HepG2 (cell line): ENCODE measurements around the gene PLG. TPM values are rescaled to one million over a fixed set of nuclear protein-coding genes. Genes with fewer than 3 reads are reported as not detected.

Experiments
- ATAC-seq: fragments of 200-7000 bp; cut with Tn5 transposase; 3 replicates; pipeline ENCODE4 v1.9.1; 2020; ENCODE audit warnings: mild to moderate bottlenecking, moderate library complexity
- BruUV-seq: library from RNA; stranded (reverse); fragments of 400-500 nt; replicated peaks from 2 replicates; lab custom pipeline; 2021; lab: Mats Ljungman, UMichigan
- CTCF ChIA-PET: fragments of 300-600 bp; formaldehyde crosslinking; extraction: SDS; loops from one replicate; lab custom pipeline; 2021; ENCODE audit warnings: low total read pairs, inconsistent platforms, low intra/inter-chr PET ratio; lab: Yijun Ruan, JAX
- POLR2A ChIA-PET: fragments of 350-600 bp; sonication (Branson Sonifier 250); formaldehyde crosslinking; loops from one replicate; lab custom pipeline; 2020; ENCODE audit warnings: antibody characterized with exemption, inconsistent platforms; lab: Yijun Ruan, JAX
- DNase-seq: peaks from one replicate; pipeline ENCODE4 v3.0.0-alpha.2; 2015; ENCODE audit warnings: low spot score
- FAIRE-seq: peaks from 3 replicates; lab custom pipeline; 2011; peaks lifted over from hg19 to GRCh38; lab: Jason Lieb, UNC
- H2AFZ ChIP-seq: one replicate; pipeline ENCODE4 v1.6.1; 2011; ENCODE audit warnings: low read length, inconsistent platforms
- H3K27ac ChIP-seq: fragments of 300-600 bp; 3 replicates; pipeline ENCODE4 v1.8.0; 2011; ENCODE audit warnings: mixed run types, mild to moderate bottlenecking, mixed read lengths, low read length, inconsistent platforms; ENCODE audit not compliant: insufficient read depth; ENCODE audit errors: extremely low read length
- H3K27me3 ChIP-seq, 2 experiments: fragments of 200-600 bp in 1 of 2; 2 replicates in 1 of 2; 3 replicates in 1 of 2; pipeline versions ENCODE4 v1.6.0 to v1.8.0; 2011; ENCODE audit warnings: low read length in 2 of 2, mild to moderate bottlenecking in 2 of 2, moderate library complexity in 2 of 2, inconsistent platforms in 1 of 2; ENCODE audit not compliant: insufficient read depth in 2 of 2, control insufficient read depth in 1 of 2
- H3K36me3 ChIP-seq, 2 experiments: fragments of 200-600 bp in 1 of 2; replicated peaks in 1 of 2; 2 replicates in 1 of 2; 3 replicates in 1 of 2; pipeline versions ENCODE4 v1.5.1 to v1.8.0; 2011; ENCODE audit warnings: low read length in 2 of 2, inconsistent platforms in 1 of 2; ENCODE audit not compliant: insufficient read depth in 2 of 2, control insufficient read depth in 1 of 2
- H3K4me1 ChIP-seq: 2 replicates; pipeline ENCODE4 v1.5.1; 2012; ENCODE audit warnings: low read length, inconsistent platforms; ENCODE audit not compliant: insufficient read depth
- H3K4me2 ChIP-seq: 2 replicates; pipeline ENCODE4 v1.6.0; 2011; ENCODE audit warnings: low read depth, low read length, inconsistent platforms
- H3K4me3 ChIP-seq, 3 experiments: fragments of 200-600 bp in 1 of 3; sonication (generic), shearing (Covaris generic) in 1 of 3; replicated peaks in 1 of 3; 2 replicates each; pipeline ENCODE4 v1.5.1; 2011 to 2016; ENCODE audit warnings: low read length in 3 of 3, inconsistent platforms in 2 of 3, low read depth in 2 of 3, mild to moderate bottlenecking in 2 of 3, control low read depth in 1 of 3, mixed read lengths in 1 of 3; ENCODE audit not compliant: insufficient read depth in 1 of 3
- H3K79me2 ChIP-seq: one replicate; pipeline ENCODE4 v1.6.1; 2011; ENCODE audit warnings: low read length, inconsistent platforms; ENCODE audit not compliant: insufficient read depth
- H3K9ac ChIP-seq: 2 replicates; pipeline ENCODE4 v1.6.0; 2011; ENCODE audit warnings: mild to moderate bottlenecking, low read depth, low read length, inconsistent platforms; ENCODE audit not compliant: insufficient read depth
- H3K9me3 ChIP-seq: 2 replicates; pipeline ENCODE4 v1.5.1; 2012; ENCODE audit warnings: mild to moderate bottlenecking, low read length
- H4K20me1 ChIP-seq: 2 replicates; pipeline ENCODE4 v1.6.0; 2011; ENCODE audit warnings: inconsistent platforms, mild to moderate bottlenecking, low read length, moderate library complexity; ENCODE audit not compliant: insufficient read depth
- BHLHE40 ChIP-seq: IDR thresholded peaks from 2 replicates; pipeline ENCODE4 v1.6.1; 2011; ENCODE audit warnings: low read length, improper control_type of control experiment
- ELF4 ChIP-seq: sonication (generic); formaldehyde crosslinking; IDR thresholded peaks from 2 replicates; pipeline ENCODE4 v1.5.0; 2020; ENCODE audit warnings: missing genetic modification reagents, mild to moderate bottlenecking, moderate library complexity, borderline replicate concordance
- HDAC6 ChIP-seq: fragments of 200-600 bp; sonication (generic); IDR thresholded peaks from 2 replicates; pipeline ENCODE4 v1.7.0; 2017; ENCODE audit warnings: mild to moderate bottlenecking, antibody characterized with exemption, low read length, low read depth
- MAFF ChIP-seq: IDR thresholded peaks from 2 replicates; pipeline ENCODE4 v1.6.1; 2011; ENCODE audit warnings: low read depth, low read length, improper control_type of control experiment
- MAFK ChIP-seq, 2 experiments: IDR thresholded peaks in 1 of 2; conservative IDR thresholded peaks in 1 of 2; 2 replicates each; pipeline ENCODE4 v1.6.1; 2011; ENCODE audit warnings: improper control_type of control experiment in 2 of 2, low read length in 2 of 2
- MTA3 ChIP-seq: sonication (generic); formaldehyde crosslinking; IDR thresholded peaks from 2 replicates; pipeline ENCODE4 v1.4.0; 2020; ENCODE audit warnings: missing genetic modification reagents
- PBX3 ChIP-seq: sonication (generic); formaldehyde crosslinking; IDR thresholded peaks from 2 replicates; pipeline ENCODE4 v1.8.1; 2023; ENCODE audit warnings: missing genetic modification reagents, inconsistent platforms, borderline replicate concordance
- SRSF4 ChIP-seq: fragments of 200-400 bp; formaldehyde crosslinking; IDR thresholded peaks from one replicate; pipeline ENCODE4 v1.6.1; 2018; ENCODE audit warnings: mild to moderate bottlenecking, low read depth, low read length, moderate library complexity; ENCODE audit not compliant: poor library complexity, severe bottlenecking
- SRY ChIP-seq: sonication (generic); formaldehyde crosslinking; IDR thresholded peaks from 2 replicates; pipeline ENCODE4 v1.8.0; 2022; ENCODE audit warnings: mild to moderate bottlenecking, missing genetic modification reagents
- WGBS: methylation state at CpG from one replicate; pipeline ENCODE4 v1.1.6; 2017; ENCODE audit warnings: low lambda C conversion rate; 5-methylcytosine and 5-hydroxymethylcytosine counted together
- in situ Hi-C: cut with HindIII; loops from 2 replicates; pipeline ENCODE4 v1.10.0; 2017; ENCODE audit warnings: low pct_unique_long_range_greater_than_20kb; ENCODE audit not compliant: extremely low pct_ligation_motif_present
- intact Hi-C: fragments of 100-400 bp; cut with micrococcal nuclease; formaldehyde crosslinking; loops from one replicate; pipeline ENCODE4 v1.10.0; 2022; ENCODE audit not compliant: unreplicated experiment
- polyA plus RNA-seq, 8 experiments: library from polyadenylated mRNA; depleted of rRNA in 3 of 8; stranded (reverse) in 7 of 8; unstranded in 1 of 8; fragments of >200 nt; fragmentation: Illumina TruSeq in 4 of 8; extraction: Trizol in 4 of 8; gene quantifications; 2 replicates each; pipeline versions ENCODE4 v1.2.1 to v1.2.3, GENCODE V29; 2011 to 2016; ENCODE audit warnings: low read depth in 4 of 8, missing spikeins in 1 of 8, mixed read lengths in 1 of 8; ENCODE audit not compliant: insufficient read depth in 1 of 8
- total RNA-seq, 5 experiments: library from RNA; depleted of rRNA; stranded (reverse); fragments of >200 nt; fragmentation: Illumina TruSeq; extraction: Trizol; gene quantifications; 2 replicates each; pipeline ENCODE4 v1.2.3, GENCODE V29; 2016; ENCODE audit warnings: low read depth in 1 of 5
- TF ChIP-seq, protein P1 (sequence below): sonication (generic); formaldehyde crosslinking; IDR thresholded peaks from 2 replicates; pipeline ENCODE4 v1.4.0; 2020; ENCODE audit warnings: missing genetic modification reagents, borderline replicate concordance

PLG gene
- total and polyA plus RNA-seq, 2 of the 13 experiments (the other 11 are each of a cell fraction or from before 2014, with no cell fraction given): 1.7 to 10.7 TPM

DNA sequence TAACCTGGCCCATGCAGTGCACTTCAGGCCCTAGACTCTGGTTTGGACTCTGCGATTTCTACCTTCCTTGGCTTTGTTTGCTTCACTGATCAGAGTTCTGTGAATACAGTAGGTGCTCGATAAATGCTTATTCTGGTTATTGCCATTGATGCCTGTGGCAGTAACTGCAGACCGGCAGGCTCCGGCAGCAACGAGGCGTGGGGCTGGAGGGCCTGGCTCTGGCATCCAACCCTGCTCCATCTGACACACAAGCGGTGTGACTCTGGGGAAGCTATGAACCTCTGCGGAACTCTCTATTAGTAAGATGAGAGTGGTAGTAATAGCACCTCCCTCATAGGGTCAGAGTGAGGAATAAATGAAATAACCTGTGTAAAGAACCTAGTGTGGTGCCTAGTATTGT, 66.1 kb downstream of the PLG start (continued):
- TF ChIP-seq, protein P1, sequence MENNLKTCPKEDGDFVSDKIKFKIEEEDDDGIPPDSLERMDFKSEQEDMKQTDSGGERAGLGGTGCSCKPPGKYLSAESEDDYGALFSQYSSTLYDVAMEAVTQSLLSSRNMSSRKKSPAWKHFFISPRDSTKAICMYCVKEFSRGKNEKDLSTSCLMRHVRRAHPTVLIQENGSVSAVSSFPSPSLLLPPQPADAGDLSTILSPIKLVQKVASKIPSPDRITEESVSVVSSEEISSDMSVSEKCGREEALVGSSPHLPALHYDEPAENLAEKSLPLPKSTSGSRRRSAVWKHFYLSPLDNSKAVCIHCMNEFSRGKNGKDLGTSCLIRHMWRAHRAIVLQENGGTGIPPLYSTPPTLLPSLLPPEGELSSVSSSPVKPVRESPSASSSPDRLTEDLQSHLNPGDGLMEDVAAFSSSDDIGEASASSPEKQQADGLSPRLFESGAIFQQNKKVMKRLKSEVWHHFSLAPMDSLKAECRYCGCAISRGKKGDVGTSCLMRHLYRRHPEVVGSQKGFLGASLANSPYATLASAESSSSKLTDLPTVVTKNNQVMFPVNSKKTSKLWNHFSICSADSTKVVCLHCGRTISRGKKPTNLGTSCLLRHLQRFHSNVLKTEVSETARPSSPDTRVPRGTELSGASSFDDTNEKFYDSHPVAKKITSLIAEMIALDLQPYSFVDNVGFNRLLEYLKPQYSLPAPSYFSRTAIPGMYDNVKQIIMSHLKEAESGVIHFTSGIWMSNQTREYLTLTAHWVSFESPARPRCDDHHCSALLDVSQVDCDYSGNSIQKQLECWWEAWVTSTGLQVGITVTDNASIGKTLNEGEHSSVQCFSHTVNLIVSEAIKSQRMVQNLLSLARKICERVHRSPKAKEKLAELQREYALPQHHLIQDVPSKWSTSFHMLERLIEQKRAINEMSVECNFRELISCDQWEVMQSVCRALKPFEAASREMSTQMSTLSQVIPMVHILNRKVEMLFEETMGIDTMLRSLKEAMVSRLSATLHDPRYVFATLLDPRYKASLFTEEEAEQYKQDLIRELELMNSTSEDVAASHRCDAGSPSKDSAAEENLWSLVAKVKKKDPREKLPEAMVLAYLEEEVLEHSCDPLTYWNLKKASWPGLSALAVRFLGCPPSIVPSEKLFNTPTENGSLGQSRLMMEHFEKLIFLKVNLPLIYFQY: no peak

- ATAC-seq: no peak
- Histone ChIP-seq H3K4me1 (no peaks in the 10 kb centered on the region), H3K9ac (no peak overlapping the region), H3K36me3 (no peaks in the 10 kb centered on the region), H3K9me3 (no peaks in the 10 kb centered on the region), H4K20me1 (no peaks in the 10 kb centered on the region), H3K4me3 (no peak overlapping the region), H3K79me2 (no peaks in the 10 kb centered on the region), H3K4me2 (no peak overlapping the region), H2AFZ (no peak overlapping the region), H3K27me3 (no peaks in the 10 kb centered on the region), H3K27ac (no peak overlapping the region)
- FAIRE-seq: no peak
- 73% methylated on average over 4 of the region's 4 CpGs for WGBS
- ChIA-PET POLR2A (no interaction called here), CTCF (no interaction called here)
- intact Hi-C loops: no loop called here
- no peak for DNase-seq
- no TSS peak for BruUV-seq
- in situ Hi-C loops: no loop called here
- no peak for TF ChIP-seq BHLHE40
- TF ChIP-seq MAFK (conservative IDR thresholded peaks at IDR 0.05 in 1 of 2, IDR thresholded peaks at IDR 0.05 in 1 of 2; ENCODE audit: low read length in 2 of 2): peak; percentile 91 to 94
- no peak for TF ChIP-seq SRSF4
- no peak for TF ChIP-seq SRY (CRISPR knock-in tag)
- no peak for TF ChIP-seq ELF4 (CRISPR knock-in tag)
- peak; percentile 91 for TF ChIP-seq MAFF
- no peak for TF ChIP-seq MTA3
- TF ChIP-seq PBX3: no peak
- TF ChIP-seq HDAC6: no peak
Observed at GRCh38 chr6:160774399-160774798, 72.4 kb downstream of the PLG start.
